Caco-2 (cell line): ENCODE measurements around the gene RNU4-1. TPM values are rescaled to one million over a fixed set of nuclear protein-coding genes. Genes with fewer than 3 reads are reported as not detected.
"Not testable (repeated sequence)": the region's sequence is repeated elsewhere in the genome, so short reads cannot be mapped to it uniquely, and the experiment has no call there.

Source experiments
- BruUV-seq: library from RNA; stranded (reverse); fragments of 400-500 nt; replicated peaks from 2 replicates; lab custom pipeline; 2021; lab: Mats Ljungman, UMichigan
- CTCF ChIA-PET: fragments of 300-600 bp; sonication (Branson Sonifier 250); formaldehyde crosslinking; loops from one replicate; lab custom pipeline; 2022; ENCODE audit warnings: antibody characterized with exemption; lab: Charles Lee
- POLR2A ChIA-PET: fragments of 300-600 bp; sonication (Branson Sonifier 250); formaldehyde crosslinking; loops from one replicate; lab custom pipeline; 2022; ENCODE audit warnings: antibody characterized with exemption; lab: Charles Lee
- DNase-seq, 2 experiments: peaks; one replicate each; pipeline versions ENCODE4 v3.0.0 to v3.0.0-alpha.2; 2020 to 2022
- H3K27me3 ChIP-seq: replicated peaks from 2 replicates; pipeline ENCODE4 v1.6.0; 2011; ENCODE audit warnings: low read length; ENCODE audit not compliant: control insufficient read depth, insufficient read depth
- H3K36me3 ChIP-seq: 2 replicates; pipeline ENCODE4 v1.5.1; 2011; ENCODE audit warnings: low read length; ENCODE audit not compliant: control insufficient read depth, insufficient read depth
- H3K4me1 ChIP-seq: fragments of 250-450 bp; sonication (Bioruptor Pico); 2 replicates; pipeline ENCODE4 v1.5.1; 2020; ENCODE audit warnings: mild to moderate bottlenecking
- H3K4me3 ChIP-seq: 2 replicates; pipeline ENCODE4 v1.5.1; 2011; ENCODE audit warnings: low read depth, mild to moderate bottlenecking, control low read depth, low read length
- H3K9me3 ChIP-seq: fragments of 250-450 bp; sonication (Bioruptor Pico); 2 replicates; pipeline ENCODE4 v1.5.1; 2020; ENCODE audit warnings: mild to moderate bottlenecking, moderate library complexity
- H3K27ac Mint-ChIP-seq: one replicate; pipeline ENCODE4 v1.8.0; 2022; ENCODE audit warnings: mixed read lengths; ENCODE audit not compliant: unreplicated experiment
- H3K27me3 Mint-ChIP-seq: one replicate; pipeline ENCODE4 v1.8.0; 2022; ENCODE audit warnings: mixed read lengths; ENCODE audit not compliant: insufficient read depth, unreplicated experiment
- H3K36me3 Mint-ChIP-seq: one replicate; pipeline ENCODE4 v1.8.0; 2022; ENCODE audit warnings: mild to moderate bottlenecking, mixed read lengths; ENCODE audit not compliant: insufficient read depth, unreplicated experiment
- H3K4me1 Mint-ChIP-seq: one replicate; pipeline ENCODE4 v1.8.0; 2022; ENCODE audit warnings: low read depth, mixed read lengths; ENCODE audit not compliant: unreplicated experiment
- H3K4me3 Mint-ChIP-seq: one replicate; pipeline ENCODE4 v1.8.0; 2022; ENCODE audit warnings: mild to moderate bottlenecking, moderate library complexity, mixed read lengths; ENCODE audit not compliant: unreplicated experiment
- H3K9me3 Mint-ChIP-seq: one replicate; pipeline ENCODE4 v1.8.0; 2022; ENCODE audit warnings: mixed read lengths; ENCODE audit not compliant: unreplicated experiment
- intact Hi-C: fragments of 100-400 bp; cut with micrococcal nuclease; formaldehyde crosslinking; loops from one replicate; pipeline ENCODE4 v1.10.0; 2022; ENCODE audit not compliant: unreplicated experiment
- total RNA-seq: library from RNA; stranded (reverse); gene quantifications from 2 replicates; pipeline ENCODE4 v1.2.3, GENCODE V29; 2022
- TF ChIP-seq, protein P1 (sequence below), 2 experiments: fragments of 200-600 bp in 1 of 2; IDR thresholded peaks; 1 replicate in 1 of 2; 2 replicates in 1 of 2; pipeline versions ENCODE4 v1.5.1 to v1.8.0; 2011 to 2022; ENCODE audit warnings: antibody characterized with exemption in 1 of 2, control low read depth in 1 of 2, inconsistent platforms in 1 of 2, low read depth in 1 of 2, low read length in 1 of 2, mild to moderate bottlenecking in 1 of 2, moderate library complexity in 1 of 2; ENCODE audit not compliant: insufficient read depth in 1 of 2, severe bottlenecking in 1 of 2, unreplicated experiment in 1 of 2

RNU4-1 gene
- total RNA-seq, 1 experiment from 2014 or later = 3,645 TPM

DNA sequence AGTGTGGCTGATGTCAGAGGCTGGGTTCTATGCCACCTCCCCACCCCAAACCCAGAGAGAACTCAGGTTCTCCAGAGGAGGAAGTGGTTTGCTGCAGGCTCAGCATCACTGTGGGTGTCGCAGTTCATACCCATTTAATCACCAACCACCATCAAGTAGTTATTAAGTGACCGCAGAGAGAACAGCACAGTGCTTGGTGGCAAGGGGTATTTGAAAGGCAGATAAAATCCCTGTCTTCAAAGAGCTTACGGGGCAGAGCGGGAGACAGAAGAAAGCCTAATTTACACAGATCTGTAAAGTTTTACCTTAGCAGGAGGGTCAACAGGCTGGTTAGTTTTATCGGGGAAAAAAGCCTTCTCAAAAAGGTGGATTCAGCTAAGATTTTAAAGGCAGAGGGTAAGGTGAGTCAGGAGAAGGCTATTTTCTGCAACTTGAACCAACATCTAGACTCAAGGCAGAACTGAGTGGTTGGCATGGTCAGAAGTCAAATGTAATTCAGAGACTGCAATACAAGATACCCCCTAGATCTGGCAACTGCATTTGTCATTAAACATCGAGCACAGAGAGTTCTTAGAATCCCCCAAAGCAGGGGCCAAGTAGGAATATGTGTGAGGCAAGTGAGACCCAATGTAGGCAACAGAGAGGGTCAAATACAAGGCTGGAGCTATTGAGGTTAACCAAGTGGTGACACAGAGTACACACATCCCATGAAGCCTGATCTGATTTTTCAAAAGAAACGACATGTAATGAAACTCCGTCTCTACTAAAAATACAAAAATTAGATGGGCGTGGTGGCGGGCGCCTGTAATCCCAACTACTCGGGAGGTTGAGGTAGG is 40.7 kb downstream of the RNU4-1 start:
- DNase-seq = no peak
- Histone ChIP-seq H3K4me3 (no peak overlapping the region), H3K36me3 (peaks cover 1% of the 10 kb centered on the region), H3K9me3 (no peaks in the 10 kb centered on the region), H3K4me1 (peaks cover 41% of the 10 kb centered on the region), H3K27me3 (no peaks in the 10 kb centered on the region)
- TF ChIP-seq, protein P1, sequence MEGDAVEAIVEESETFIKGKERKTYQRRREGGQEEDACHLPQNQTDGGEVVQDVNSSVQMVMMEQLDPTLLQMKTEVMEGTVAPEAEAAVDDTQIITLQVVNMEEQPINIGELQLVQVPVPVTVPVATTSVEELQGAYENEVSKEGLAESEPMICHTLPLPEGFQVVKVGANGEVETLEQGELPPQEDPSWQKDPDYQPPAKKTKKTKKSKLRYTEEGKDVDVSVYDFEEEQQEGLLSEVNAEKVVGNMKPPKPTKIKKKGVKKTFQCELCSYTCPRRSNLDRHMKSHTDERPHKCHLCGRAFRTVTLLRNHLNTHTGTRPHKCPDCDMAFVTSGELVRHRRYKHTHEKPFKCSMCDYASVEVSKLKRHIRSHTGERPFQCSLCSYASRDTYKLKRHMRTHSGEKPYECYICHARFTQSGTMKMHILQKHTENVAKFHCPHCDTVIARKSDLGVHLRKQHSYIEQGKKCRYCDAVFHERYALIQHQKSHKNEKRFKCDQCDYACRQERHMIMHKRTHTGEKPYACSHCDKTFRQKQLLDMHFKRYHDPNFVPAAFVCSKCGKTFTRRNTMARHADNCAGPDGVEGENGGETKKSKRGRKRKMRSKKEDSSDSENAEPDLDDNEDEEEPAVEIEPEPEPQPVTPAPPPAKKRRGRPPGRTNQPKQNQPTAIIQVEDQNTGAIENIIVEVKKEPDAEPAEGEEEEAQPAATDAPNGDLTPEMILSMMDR (IDR thresholded peaks at IDR 0.05; ENCODE audit: insufficient read depth in 1 of 2, low read depth in 1 of 2, low read length in 1 of 2, severe bottlenecking in 1 of 2, unreplicated experiment in 1 of 2) = no peak
- BruUV-seq = no TSS peak
- CTCF ChIA-PET = interaction anchor here (1.4 kb wide), 1 partner anchor 17 kb away, joined by 3 read pairs; no protein-coding TSS in a partner anchor
- Mint-ChIP-seq H3K4me1 (peaks cover 50% of the 10 kb centered on the region), H3K9me3 (no peaks in the 10 kb centered on the region), H3K4me3 (no peak overlapping the region), H3K36me3 (peaks cover 41% of the 10 kb centered on the region), H3K27me3 (no peaks in the 10 kb centered on the region), H3K27ac (no peak overlapping the region)
- POLR2A ChIA-PET = no interaction called here
- intact Hi-C loops = no loop called here

DNA sequence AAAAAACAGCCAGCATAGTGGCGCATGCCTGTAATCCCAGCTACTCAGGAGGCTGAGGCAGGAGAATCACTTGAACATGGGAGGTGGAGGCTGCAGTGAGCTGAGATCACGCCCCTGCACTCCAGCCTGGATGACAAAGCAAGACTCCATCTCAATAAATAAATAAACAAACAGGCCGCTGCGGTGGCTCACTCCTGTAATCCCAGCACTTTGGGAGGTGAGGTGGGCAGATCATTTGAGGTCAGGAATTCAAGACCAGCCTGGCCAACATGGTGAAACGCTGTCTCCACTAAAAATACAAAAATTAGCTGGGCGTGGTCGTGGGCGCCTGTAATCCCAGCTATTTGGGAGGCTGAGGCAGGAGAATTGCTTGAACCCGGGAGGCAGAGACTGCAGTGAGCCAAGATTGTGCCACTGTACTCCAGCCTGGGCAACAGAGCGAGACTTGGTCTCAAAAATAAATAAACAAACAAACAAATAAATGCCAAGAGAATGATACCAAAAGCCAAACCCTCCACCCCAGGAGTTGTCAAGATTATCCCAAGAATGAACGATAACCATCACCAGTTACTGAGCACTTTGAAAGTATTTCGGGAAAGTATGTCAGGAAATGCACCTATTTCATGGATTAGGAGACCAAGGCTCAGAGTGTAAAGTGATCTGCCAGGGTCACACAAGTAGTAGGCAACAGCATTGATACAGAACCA is 41.5 kb downstream of the RNU4-1 start:
- H3K4me3 ChIP-seq, H3K36me3 ChIP-seq, H3K4me3 Mint-ChIP-seq, H3K27me3 Mint-ChIP-seq, BruUV-seq, H3K27me3 ChIP-seq, H3K9me3 Mint-ChIP-seq, DNase-seq, H3K9me3 ChIP-seq, intact Hi-C loops, H3K27ac Mint-ChIP-seq, POLR2A ChIA-PET: not testable (repeated sequence)
- peaks cover 46% of the 10 kb centered on the region for H3K4me1 Mint-ChIP-seq
- CTCF ChIA-PET = interaction anchor here (0.9 kb wide), 1 partner anchor 23 kb away, joined by 3 read pairs; no protein-coding TSS in a partner anchor
- peaks cover 36% of the 10 kb centered on the region for H3K36me3 Mint-ChIP-seq
- peaks cover 44% of the 10 kb centered on the region for H3K4me1 ChIP-seq

DNA sequence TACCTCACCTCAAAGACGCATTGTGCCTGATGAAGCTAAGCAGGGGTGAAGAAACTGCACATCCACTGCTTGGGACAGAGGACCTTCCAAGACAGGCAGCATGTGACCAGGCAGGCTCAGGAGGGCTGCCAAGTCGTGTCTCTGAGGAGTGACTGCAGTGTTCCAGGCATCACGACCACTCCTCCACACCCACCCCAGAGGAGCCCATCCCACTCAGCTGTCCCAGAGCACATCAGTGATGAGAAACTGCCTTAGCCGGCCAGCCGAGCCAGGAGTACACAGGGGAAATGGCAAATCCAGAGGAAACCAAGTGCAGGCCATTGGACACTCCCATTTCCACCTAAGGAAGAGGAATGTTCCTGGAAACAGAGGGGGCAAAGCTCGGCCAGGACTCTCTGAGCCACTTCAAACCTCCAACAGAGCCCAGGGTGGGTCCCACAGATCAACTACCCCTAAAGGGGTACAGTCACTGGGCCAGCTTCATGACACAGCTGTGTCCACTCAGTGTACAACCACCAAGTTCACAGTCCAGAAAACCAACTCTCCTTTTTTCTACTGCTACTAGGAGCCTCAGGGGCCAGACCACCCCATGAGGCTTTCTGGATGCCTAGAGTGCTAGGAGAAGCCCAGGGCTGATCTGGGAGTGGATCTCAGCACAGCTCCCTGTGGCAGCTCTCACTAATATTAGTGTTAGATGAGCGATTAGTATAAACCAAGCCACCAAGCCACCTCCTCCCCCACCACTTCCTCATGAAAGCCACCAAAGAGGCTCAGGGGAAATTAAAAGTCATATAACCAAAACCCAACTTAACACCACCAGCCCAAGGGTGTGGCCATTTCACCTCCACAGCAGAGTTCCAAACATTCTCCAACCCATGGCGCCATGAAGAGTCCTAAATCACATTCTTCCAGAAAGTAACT is 42.9 kb downstream of the RNU4-1 start:
- H3K4me1 ChIP-seq = peaks cover 45% of the 10 kb centered on the region
- CTCF ChIA-PET = interaction anchor here (0.9 to 2.0 kb wide), 5 partner anchors 15 to 22 kb away, joined by 3 to 8 read pairs (median 3); partner anchors contain the start of gene PXN

More for the DNA sequence above, 42.9 kb downstream of the RNU4-1 start:
- Mint-ChIP-seq H3K27me3 (no peaks in the 10 kb centered on the region), H3K9me3 (no peaks in the 10 kb centered on the region), H3K27ac (no peak overlapping the region), H3K4me1 (peaks cover 40% of the 10 kb centered on the region), H3K4me3 (no peak overlapping the region), H3K36me3 (peaks cover 33% of the 10 kb centered on the region)
- no peaks in the 10 kb centered on the region for H3K27me3 ChIP-seq
- no TSS peak for BruUV-seq
- TF ChIP-seq, protein P1 (IDR thresholded peaks at IDR 0.05; ENCODE audit: insufficient read depth in 1 of 2, low read depth in 1 of 2, low read length in 1 of 2, severe bottlenecking in 1 of 2, unreplicated experiment in 1 of 2) = no peak
- POLR2A ChIA-PET = no interaction called here
- H3K36me3 ChIP-seq = peaks cover 1% of the 10 kb centered on the region
- H3K4me3 ChIP-seq = no peak overlapping the region
- intact Hi-C loops = loop anchor here (2.0 kb wide), 1 partner anchor 21 kb away; no protein-coding TSS in a partner anchor
- no peak for DNase-seq
- H3K9me3 ChIP-seq = no peaks in the 10 kb centered on the region
